Adrenal gland (tissue), 5 donors: ENCODE data around the gene RAB3IL1.

Source experiments
- POLR2A ChIP-seq, 2 donors: fragments of 450-650 bp; IDR thresholded peaks; one replicate each; pipeline ENCODE4 v1.6.1; 2017; ENCODE audit warnings: antibody characterized with exemption in 2 of 2, mild to moderate bottlenecking in 2 of 2, moderate library complexity in 1 of 2
- TF ChIP-seq, protein P1 (sequence below), 6 experiments: fragments of 450-650 bp in 4 of 6; fragments of 200-600 bp in 2 of 6; sonication (generic) in 1 of 6; IDR thresholded peaks; 1 replicate in 5 of 6; 2 replicates in 1 of 6; pipeline versions ENCODE4 v1.5.1 to v1.8.0; 2016 to 2021; ENCODE audit warnings: antibody characterized with exemption in 6 of 6, mild to moderate bottlenecking in 2 of 6, moderate library complexity in 1 of 6
- donor health status: DM: no; HTN: no; CAD: no.

DNA sequence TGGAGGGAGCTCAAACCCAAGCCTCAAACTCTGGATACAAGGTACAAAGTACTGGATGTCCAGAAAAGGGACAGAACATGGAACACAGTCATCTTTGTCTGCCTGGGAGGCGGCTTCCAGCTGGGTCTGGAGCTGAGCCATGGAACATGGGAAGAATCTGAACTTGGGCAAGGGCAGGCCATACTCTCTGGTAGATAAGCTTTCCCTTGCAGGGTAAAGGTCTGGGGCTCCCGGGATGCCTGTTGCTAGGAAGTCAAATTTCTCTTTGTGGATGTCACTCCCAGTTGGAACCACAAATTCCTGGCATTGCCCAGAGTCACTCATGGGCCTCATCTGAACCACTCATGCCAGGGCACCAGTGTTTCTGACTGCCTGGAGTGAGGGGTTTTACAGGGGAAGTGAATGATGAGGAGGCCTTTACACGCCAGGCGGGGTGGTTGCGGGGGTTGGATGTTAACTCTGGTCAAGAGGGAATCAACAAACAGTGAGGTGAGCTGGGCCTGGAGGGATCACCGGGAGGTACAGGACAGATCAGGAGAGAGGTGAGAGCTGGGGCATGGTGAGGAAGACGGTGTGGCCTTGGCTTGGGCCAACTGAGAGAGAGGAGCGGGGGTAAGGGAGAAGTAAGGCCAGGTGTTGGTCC lies 44.3 kb upstream of the RAB3IL1 start:
- TF ChIP-seq, protein P1, sequence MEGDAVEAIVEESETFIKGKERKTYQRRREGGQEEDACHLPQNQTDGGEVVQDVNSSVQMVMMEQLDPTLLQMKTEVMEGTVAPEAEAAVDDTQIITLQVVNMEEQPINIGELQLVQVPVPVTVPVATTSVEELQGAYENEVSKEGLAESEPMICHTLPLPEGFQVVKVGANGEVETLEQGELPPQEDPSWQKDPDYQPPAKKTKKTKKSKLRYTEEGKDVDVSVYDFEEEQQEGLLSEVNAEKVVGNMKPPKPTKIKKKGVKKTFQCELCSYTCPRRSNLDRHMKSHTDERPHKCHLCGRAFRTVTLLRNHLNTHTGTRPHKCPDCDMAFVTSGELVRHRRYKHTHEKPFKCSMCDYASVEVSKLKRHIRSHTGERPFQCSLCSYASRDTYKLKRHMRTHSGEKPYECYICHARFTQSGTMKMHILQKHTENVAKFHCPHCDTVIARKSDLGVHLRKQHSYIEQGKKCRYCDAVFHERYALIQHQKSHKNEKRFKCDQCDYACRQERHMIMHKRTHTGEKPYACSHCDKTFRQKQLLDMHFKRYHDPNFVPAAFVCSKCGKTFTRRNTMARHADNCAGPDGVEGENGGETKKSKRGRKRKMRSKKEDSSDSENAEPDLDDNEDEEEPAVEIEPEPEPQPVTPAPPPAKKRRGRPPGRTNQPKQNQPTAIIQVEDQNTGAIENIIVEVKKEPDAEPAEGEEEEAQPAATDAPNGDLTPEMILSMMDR (IDR thresholded peaks at IDR 0.05) = no peak
- no peak for TF ChIP-seq POLR2A (IDR thresholded peaks at IDR 0.05)
